Measurements from ENCODE around the gene EDEM3.

The EDEM3 gene

GRCh38 chr1:184754476-184755225 lies at the start of gene EDEM3:
Gene EDEM3, minus strand, starts transcription at chr1:184754858. Its CDS starts 212 bp downstream, at chr1:184754646.
- peak; percentile 100 for DNase-seq (ENCODE audit: low read depth)
- TF ChIP-seq CTCF (IDR thresholded peaks at IDR 0.05; ENCODE audit: insufficient read depth, low read depth, low read length, missing control alignments) = no peak
- H3K4me3 ChIP-seq (ENCODE audit: low read length) = peak within 1 kb of the TSS; percentile 93

GRCh38 chr1:184804220-184804619 lies 49.6 kb upstream of the EDEM3 start:
- TF ChIP-seq CTCF (IDR thresholded peaks at IDR 0.05; ENCODE audit: insufficient read depth, low read depth, low read length, missing control alignments) = no peak
- DNase-seq (ENCODE audit: low read depth) = peak; percentile 72
- no peak overlapping the region for H3K4me3 ChIP-seq (ENCODE audit: low read length)

GRCh38 chr1:184803180-184803492 lies 48.5 kb upstream of the EDEM3 start:
- DNase-seq (ENCODE audit: low read depth) = no peak
- TF ChIP-seq CTCF (IDR thresholded peaks at IDR 0.05; ENCODE audit: insufficient read depth, low read depth, low read length, missing control alignments) = no peak
- H3K4me3 ChIP-seq (ENCODE audit: low read length) = no peak overlapping the region

DNA sequence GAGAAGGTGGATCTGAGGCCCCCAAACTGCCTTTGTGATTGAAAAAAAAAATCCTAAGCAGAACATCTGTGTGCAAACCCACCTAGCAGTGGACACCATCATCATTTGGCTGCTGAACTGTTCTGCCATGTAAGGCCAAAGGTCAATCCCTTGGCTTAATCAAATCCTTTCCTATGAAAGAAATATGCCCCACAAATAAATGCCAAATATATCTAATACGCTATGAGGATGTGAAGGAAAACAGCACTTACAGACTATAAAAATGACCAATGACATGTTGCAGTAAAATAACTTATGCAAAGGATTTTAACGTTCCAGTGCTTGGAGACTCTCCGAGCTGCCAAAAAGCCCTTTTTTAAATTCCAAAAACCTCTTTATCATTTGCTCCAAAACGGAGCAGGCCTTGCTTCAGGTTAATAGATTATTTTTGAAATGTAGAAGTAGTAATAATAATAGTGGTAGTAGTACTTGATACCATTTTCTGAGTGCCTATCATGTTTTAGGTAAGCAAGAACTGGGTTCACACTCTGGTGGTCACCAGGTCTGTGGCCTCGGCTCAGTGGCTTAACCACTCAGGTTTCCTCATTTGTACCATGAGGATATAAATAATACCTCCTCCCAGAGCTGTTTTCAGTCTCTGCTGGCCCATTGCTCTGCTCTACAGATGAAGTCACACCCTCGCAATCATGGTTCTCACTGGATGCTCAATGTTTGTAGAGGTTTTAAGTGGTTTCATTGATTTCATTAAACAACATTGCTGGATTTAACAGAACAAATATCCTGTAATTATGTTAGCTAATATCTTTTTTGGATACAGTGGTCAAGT lies 47.9 kb upstream of the EDEM3 start:
- DNase-seq (ENCODE audit: low read depth) = no peak
- TF ChIP-seq CTCF (IDR thresholded peaks at IDR 0.05; ENCODE audit: insufficient read depth, low read depth, low read length, missing control alignments) = no peak
- H3K4me3 ChIP-seq (ENCODE audit: low read length) = no peak overlapping the region

DNA sequence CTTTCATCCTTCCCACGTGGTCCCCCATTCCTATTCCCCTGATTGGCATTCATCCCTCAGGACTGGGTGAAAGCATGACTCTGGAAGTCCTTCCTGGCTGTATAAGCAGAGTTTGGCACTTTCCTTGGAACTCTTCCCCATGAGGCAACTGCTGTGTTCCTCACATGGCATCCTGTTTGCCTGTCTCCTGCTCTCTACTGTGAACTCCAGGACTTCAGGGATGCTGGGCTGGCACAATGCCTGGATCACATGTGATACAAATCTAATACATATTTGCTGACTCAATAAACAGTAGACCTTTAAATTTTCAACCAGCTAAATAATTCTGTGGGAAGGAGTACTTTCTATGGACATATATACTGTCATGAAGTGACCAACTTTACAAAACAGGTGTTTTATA lies 46.8 kb upstream of the EDEM3 start:
- H3K4me3 ChIP-seq (ENCODE audit: low read length) = no peak overlapping the region
- peak; percentile 14 for DNase-seq (ENCODE audit: low read depth)
- no peak for TF ChIP-seq CTCF (IDR thresholded peaks at IDR 0.05; ENCODE audit: insufficient read depth, low read depth, low read length, missing control alignments)

GRCh38 chr1:184800876-184801275 lies 46.2 kb upstream of the EDEM3 start:
- no peak overlapping the region for H3K4me3 ChIP-seq (ENCODE audit: low read length)
- TF ChIP-seq CTCF (IDR thresholded peaks at IDR 0.05; ENCODE audit: insufficient read depth, low read depth, low read length, missing control alignments) = no peak
- DNase-seq (ENCODE audit: low read depth) = no peak
